SK-N-SH treated with all-trans-retinoic acid at 6 μM for 48 hours (cell line): ENCODE measurements around the gene RHOG.

Experiments
- ATAC-seq: fragments of 200-7000 bp; cut with Tn5 transposase; 3 replicates; pipeline ENCODE4 v1.9.1; 2020; ENCODE audit warnings: mild to moderate bottlenecking, moderate library complexity
- ARNTL ChIP-seq: fragments of 450-650 bp; formaldehyde crosslinking; IDR thresholded peaks from 2 replicates; pipeline ENCODE4 v1.5.0; 2020; ENCODE audit warnings: low read depth, mild to moderate bottlenecking, moderate library complexity, borderline replicate concordance
- BACH2 ChIP-seq: fragments of 250-450 bp; sonication (Bioruptor Pico); IDR thresholded peaks from 2 replicates; pipeline ENCODE4 v1.9.0; 2021; ENCODE audit warnings: mild to moderate bottlenecking, borderline replicate concordance
- ESRRG ChIP-seq: fragments of 250-450 bp; sonication (Bioruptor Pico); IDR thresholded peaks from 2 replicates; pipeline ENCODE4 v1.6.1; 2021; ENCODE audit warnings: mild to moderate bottlenecking
- GLIS3 ChIP-seq: fragments of 250-450 bp; sonication (Bioruptor Pico); IDR thresholded peaks from 2 replicates; pipeline ENCODE4 v1.5.0; 2020; ENCODE audit warnings: mild to moderate bottlenecking, moderate library complexity
- ISL1 ChIP-seq: fragments of 250-450 bp; sonication (Bioruptor Pico); IDR thresholded peaks from 2 replicates; pipeline ENCODE4 v2.1.2; 2022; ENCODE audit warnings: mild to moderate bottlenecking, moderate library complexity
- OSR1 ChIP-seq: fragments of 250-450 bp; sonication (Bioruptor Pico); IDR thresholded peaks from 2 replicates; pipeline ENCODE4 v1.8.0; 2022; ENCODE audit warnings: moderate library complexity, mild to moderate bottlenecking, inconsistent platforms
- PPARA ChIP-seq: fragments of 250-450 bp; sonication (Bioruptor Pico); IDR thresholded peaks from 2 replicates; pipeline ENCODE4 v1.5.0; 2020; ENCODE audit warnings: mild to moderate bottlenecking, borderline replicate concordance
- SNAI2 ChIP-seq: fragments of 250-450 bp; sonication (Bioruptor Pico); IDR thresholded peaks from 2 replicates; pipeline ENCODE4 v1.5.0; 2020; ENCODE audit warnings: mild to moderate bottlenecking, moderate library complexity
- TCF4 ChIP-seq: fragments of 250-450 bp; sonication (Bioruptor Pico); IDR thresholded peaks from 2 replicates; pipeline ENCODE4 v1.8.0; 2021; ENCODE audit warnings: mild to moderate bottlenecking, moderate library complexity, borderline replicate concordance
- TOX ChIP-seq: fragments of 250-450 bp; sonication (Bioruptor Pico); IDR thresholded peaks from 2 replicates; pipeline ENCODE4 v1.8.0; 2021; ENCODE audit warnings: mild to moderate bottlenecking, moderate library complexity, borderline replicate concordance
- ZC3H10 ChIP-seq: fragments of 250-450 bp; sonication (Bioruptor Pico); IDR thresholded peaks from 2 replicates; pipeline ENCODE4 v1.5.1; 2021; ENCODE audit warnings: mild to moderate bottlenecking, moderate library complexity
- ZFP3 ChIP-seq: fragments of 250-450 bp; sonication (Bioruptor Pico); IDR thresholded peaks from 2 replicates; pipeline ENCODE4 v1.5.0; 2020; ENCODE audit warnings: mild to moderate bottlenecking, moderate library complexity
- ZFP30 ChIP-seq: fragments of 450-650 bp; formaldehyde crosslinking; IDR thresholded peaks from 2 replicates; pipeline ENCODE4 v1.5.0; 2022; ENCODE audit warnings: mild to moderate bottlenecking, moderate library complexity
- ZNF565 ChIP-seq: fragments of 450-650 bp; formaldehyde crosslinking; conservative IDR thresholded peaks from 2 replicates; pipeline ENCODE4 v1.5.0; 2020; ENCODE audit warnings: low read depth, mild to moderate bottlenecking, moderate library complexity
- ZNF70 ChIP-seq: fragments of 450-650 bp; formaldehyde crosslinking; IDR thresholded peaks from 2 replicates; pipeline ENCODE4 v1.5.0; 2020; ENCODE audit warnings: mild to moderate bottlenecking, moderate library complexity
- ZNF8 ChIP-seq: fragments of 450-650 bp; formaldehyde crosslinking; IDR thresholded peaks from 2 replicates; pipeline ENCODE4 v1.5.0; 2020; ENCODE audit warnings: mild to moderate bottlenecking, moderate library complexity
- TF ChIP-seq, protein P1 (sequence below): fragments of 250-450 bp; sonication (Bioruptor Pico); IDR thresholded peaks from 2 replicates; pipeline ENCODE4 v1.8.0; 2021; ENCODE audit warnings: low read depth, mild to moderate bottlenecking, moderate library complexity, borderline replicate concordance
- TF ChIP-seq, protein P2 (sequence below): fragments of 250-450 bp; sonication (Bioruptor Pico); IDR thresholded peaks from 2 replicates; pipeline ENCODE4 v1.5.1; 2021; ENCODE audit warnings: mild to moderate bottlenecking, moderate library complexity
- TF ChIP-seq, protein P3 (sequence below): fragments of 250-450 bp; sonication (Bioruptor Pico); IDR thresholded peaks from 2 replicates; pipeline ENCODE4 v1.5.1; 2020; ENCODE audit warnings: low read depth, mild to moderate bottlenecking, moderate library complexity
- TF ChIP-seq, protein P4 (sequence below): fragments of 250-450 bp; sonication (Bioruptor Pico); IDR thresholded peaks from 2 replicates; pipeline ENCODE4 v1.8.0; 2020; ENCODE audit warnings: mild to moderate bottlenecking, moderate library complexity, borderline replicate concordance
- TF ChIP-seq, protein P5 (sequence below): fragments of 250-450 bp; sonication (Bioruptor Pico); IDR thresholded peaks from 2 replicates; pipeline ENCODE4 v1.5.0; 2020; ENCODE audit warnings: mild to moderate bottlenecking, moderate library complexity

RHOG gene

DNA sequence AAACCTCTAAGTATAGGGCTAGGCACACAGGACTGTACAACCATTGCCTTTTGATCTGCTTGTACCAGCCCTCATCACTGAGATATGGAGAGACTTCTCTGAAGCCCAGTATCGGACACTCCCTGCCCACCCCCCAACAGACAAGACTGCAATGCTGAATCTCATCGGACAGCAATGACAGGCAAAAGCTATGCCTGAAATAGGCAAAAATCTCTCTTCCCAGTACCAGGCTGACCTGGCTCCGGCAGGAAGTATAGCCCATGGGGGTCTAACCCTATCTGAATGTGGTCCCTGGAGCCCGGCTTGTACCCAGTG is 6.5 kb downstream of the RHOG start:
- no peak for ATAC-seq
- TF ChIP-seq ISL1 (CRISPR knock-in tag) (no peak), ZNF8 (no peak), TCF4 (no peak), BACH2 (CRISPR knock-in tag) (no peak), ZFP30 (CRISPR knock-in tag) (no peak), ZFP3 (CRISPR knock-in tag) (no peak), TOX (no peak), GLIS3 (CRISPR knock-in tag) (no peak)
- TF ChIP-seq, protein P1, sequence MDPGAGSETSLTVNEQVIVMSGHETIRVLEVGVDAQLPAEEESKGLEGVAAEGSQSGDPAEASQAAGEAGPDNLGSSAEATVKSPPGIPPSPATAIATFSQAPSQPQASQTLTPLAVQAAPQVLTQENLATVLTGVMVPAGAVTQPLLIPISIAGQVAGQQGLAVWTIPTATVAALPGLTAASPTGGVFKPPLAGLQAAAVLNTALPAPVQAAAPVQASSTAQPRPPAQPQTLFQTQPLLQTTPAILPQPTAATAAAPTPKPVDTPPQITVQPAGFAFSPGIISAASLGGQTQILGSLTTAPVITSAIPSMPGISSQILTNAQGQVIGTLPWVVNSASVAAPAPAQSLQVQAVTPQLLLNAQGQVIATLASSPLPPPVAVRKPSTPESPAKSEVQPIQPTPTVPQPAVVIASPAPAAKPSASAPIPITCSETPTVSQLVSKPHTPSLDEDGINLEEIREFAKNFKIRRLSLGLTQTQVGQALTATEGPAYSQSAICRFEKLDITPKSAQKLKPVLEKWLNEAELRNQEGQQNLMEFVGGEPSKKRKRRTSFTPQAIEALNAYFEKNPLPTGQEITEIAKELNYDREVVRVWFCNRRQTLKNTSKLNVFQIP (CRISPR knock-in tag): no peak
- TF ChIP-seq, protein P2, sequence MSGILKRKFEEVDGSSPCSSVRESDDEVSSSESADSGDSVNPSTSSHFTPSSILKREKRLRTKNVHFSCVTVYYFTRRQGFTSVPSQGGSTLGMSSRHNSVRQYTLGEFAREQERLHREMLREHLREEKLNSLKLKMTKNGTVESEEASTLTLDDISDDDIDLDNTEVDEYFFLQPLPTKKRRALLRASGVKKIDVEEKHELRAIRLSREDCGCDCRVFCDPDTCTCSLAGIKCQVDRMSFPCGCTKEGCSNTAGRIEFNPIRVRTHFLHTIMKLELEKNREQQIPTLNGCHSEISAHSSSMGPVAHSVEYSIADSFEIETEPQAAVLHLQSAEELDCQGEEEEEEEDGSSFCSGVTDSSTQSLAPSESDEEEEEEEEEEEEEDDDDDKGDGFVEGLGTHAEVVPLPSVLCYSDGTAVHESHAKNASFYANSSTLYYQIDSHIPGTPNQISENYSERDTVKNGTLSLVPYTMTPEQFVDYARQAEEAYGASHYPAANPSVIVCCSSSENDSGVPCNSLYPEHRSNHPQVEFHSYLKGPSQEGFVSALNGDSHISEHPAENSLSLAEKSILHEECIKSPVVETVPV (CRISPR knock-in tag): no peak
- TF ChIP-seq, protein P3, sequence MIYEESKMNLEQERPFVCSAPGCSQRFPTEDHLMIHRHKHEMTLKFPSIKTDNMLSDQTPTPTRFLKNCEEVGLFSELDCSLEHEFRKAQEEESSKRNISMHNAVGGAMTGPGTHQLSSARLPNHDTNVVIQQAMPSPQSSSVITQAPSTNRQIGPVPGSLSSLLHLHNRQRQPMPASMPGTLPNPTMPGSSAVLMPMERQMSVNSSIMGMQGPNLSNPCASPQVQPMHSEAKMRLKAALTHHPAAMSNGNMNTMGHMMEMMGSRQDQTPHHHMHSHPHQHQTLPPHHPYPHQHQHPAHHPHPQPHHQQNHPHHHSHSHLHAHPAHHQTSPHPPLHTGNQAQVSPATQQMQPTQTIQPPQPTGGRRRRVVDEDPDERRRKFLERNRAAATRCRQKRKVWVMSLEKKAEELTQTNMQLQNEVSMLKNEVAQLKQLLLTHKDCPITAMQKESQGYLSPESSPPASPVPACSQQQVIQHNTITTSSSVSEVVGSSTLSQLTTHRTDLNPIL (CRISPR knock-in tag): no peak
- TF ChIP-seq, protein P4, sequence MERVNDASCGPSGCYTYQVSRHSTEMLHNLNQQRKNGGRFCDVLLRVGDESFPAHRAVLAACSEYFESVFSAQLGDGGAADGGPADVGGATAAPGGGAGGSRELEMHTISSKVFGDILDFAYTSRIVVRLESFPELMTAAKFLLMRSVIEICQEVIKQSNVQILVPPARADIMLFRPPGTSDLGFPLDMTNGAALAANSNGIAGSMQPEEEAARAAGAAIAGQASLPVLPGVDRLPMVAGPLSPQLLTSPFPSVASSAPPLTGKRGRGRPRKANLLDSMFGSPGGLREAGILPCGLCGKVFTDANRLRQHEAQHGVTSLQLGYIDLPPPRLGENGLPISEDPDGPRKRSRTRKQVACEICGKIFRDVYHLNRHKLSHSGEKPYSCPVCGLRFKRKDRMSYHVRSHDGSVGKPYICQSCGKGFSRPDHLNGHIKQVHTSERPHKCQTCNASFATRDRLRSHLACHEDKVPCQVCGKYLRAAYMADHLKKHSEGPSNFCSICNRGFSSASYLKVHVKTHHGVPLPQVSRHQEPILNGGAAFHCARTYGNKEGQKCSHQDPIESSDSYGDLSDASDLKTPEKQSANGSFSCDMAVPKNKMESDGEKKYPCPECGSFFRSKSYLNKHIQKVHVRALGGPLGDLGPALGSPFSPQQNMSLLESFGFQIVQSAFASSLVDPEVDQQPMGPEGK (CRISPR knock-in tag): no peak

DNA sequence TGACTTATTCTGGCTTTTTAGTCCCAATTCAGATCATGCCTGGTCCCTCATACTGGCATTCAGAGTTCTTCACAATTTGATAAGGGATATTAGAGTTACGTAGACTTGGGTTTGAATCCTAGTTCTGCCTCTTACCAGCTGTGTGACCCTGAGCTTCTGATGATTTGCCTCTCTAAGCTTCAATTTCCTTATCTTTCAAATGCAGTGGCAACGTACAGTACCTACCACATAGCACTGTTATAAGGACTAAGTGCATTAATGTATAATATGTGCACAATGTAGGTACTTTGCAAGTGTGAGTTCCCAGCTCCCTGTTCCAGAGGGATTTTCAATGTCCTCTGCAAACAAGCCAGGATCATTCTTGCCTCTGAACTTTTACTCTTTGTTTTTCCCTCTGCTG is 7.3 kb downstream of the RHOG start:
- TF ChIP-seq, protein P5, sequence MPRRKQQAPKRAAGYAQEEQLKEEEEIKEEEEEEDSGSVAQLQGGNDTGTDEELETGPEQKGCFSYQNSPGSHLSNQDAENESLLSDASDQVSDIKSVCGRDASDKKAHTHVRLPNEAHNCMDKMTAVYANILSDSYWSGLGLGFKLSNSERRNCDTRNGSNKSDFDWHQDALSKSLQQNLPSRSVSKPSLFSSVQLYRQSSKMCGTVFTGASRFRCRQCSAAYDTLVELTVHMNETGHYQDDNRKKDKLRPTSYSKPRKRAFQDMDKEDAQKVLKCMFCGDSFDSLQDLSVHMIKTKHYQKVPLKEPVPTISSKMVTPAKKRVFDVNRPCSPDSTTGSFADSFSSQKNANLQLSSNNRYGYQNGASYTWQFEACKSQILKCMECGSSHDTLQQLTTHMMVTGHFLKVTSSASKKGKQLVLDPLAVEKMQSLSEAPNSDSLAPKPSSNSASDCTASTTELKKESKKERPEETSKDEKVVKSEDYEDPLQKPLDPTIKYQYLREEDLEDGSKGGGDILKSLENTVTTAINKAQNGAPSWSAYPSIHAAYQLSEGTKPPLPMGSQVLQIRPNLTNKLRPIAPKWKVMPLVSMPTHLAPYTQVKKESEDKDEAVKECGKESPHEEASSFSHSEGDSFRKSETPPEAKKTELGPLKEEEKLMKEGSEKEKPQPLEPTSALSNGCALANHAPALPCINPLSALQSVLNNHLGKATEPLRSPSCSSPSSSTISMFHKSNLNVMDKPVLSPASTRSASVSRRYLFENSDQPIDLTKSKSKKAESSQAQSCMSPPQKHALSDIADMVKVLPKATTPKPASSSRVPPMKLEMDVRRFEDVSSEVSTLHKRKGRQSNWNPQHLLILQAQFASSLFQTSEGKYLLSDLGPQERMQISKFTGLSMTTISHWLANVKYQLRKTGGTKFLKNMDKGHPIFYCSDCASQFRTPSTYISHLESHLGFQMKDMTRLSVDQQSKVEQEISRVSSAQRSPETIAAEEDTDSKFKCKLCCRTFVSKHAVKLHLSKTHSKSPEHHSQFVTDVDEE (CRISPR knock-in tag): no peak
- TF ChIP-seq ESRRG (no peak), ZFP3 (CRISPR knock-in tag) (no peak), ZFP30 (CRISPR knock-in tag) (no peak), BACH2 (CRISPR knock-in tag) (no peak), TCF4 (no peak), GLIS3 (CRISPR knock-in tag) (no peak), PPARA (CRISPR knock-in tag) (no peak)
- TF ChIP-seq, protein P4 (CRISPR knock-in tag): no peak
- TF ChIP-seq, protein P2 (CRISPR knock-in tag): no peak
- ATAC-seq: no peak

DNA sequence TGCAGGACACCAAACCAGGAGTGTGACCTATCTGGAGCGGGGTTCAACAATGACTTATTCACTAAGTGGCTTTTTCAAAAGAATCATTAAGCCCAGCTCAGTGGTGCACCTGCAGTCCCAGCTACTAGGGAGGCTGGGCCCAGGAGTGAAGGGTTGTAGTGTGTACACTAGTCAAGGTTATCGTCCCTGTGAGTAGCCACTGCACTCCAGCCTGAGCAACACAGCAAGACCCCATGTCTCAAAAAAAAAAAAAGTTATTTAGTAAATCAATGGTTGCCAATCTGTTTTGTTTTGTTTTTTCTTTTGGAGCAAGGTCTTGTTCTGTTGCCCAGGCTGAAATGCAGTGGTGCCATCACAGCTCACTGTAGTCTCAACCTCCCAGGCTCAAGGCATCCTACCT is 7.9 kb downstream of the RHOG start:
- no peak for ATAC-seq
- TF ChIP-seq TCF4: no peak
- TF ChIP-seq ZNF565: no peak
- TF ChIP-seq BACH2 (CRISPR knock-in tag): no peak
- TF ChIP-seq, protein P1 (CRISPR knock-in tag): no peak
- no peak for TF ChIP-seq GLIS3 (CRISPR knock-in tag)
- TF ChIP-seq OSR1 (CRISPR knock-in tag): no peak
- TF ChIP-seq ZFP30 (CRISPR knock-in tag): no peak
- TF ChIP-seq, protein P4 (CRISPR knock-in tag): no peak
- TF ChIP-seq TOX: no peak
- TF ChIP-seq ZNF70 (CRISPR knock-in tag): no peak
- no peak for TF ChIP-seq ZC3H10 (CRISPR knock-in tag)
- no peak for TF ChIP-seq ARNTL
- no peak for TF ChIP-seq SNAI2 (CRISPR knock-in tag)
